HL-60/S4 treated with phorbol 12-myristate 13-acetate at 8.2 ng/mL for 4 days and 3 days (cell line): ENCODE results near the gene PON3.

Experiments
- in situ Hi-C: fragments of 300-500 bp; cut with MboI; formaldehyde crosslinking; loops from 2 replicates; pipeline ENCODE4 v1.15.0; 2022; ENCODE audit warnings: low sequenced_read_pairs

PON3 gene

DNA sequence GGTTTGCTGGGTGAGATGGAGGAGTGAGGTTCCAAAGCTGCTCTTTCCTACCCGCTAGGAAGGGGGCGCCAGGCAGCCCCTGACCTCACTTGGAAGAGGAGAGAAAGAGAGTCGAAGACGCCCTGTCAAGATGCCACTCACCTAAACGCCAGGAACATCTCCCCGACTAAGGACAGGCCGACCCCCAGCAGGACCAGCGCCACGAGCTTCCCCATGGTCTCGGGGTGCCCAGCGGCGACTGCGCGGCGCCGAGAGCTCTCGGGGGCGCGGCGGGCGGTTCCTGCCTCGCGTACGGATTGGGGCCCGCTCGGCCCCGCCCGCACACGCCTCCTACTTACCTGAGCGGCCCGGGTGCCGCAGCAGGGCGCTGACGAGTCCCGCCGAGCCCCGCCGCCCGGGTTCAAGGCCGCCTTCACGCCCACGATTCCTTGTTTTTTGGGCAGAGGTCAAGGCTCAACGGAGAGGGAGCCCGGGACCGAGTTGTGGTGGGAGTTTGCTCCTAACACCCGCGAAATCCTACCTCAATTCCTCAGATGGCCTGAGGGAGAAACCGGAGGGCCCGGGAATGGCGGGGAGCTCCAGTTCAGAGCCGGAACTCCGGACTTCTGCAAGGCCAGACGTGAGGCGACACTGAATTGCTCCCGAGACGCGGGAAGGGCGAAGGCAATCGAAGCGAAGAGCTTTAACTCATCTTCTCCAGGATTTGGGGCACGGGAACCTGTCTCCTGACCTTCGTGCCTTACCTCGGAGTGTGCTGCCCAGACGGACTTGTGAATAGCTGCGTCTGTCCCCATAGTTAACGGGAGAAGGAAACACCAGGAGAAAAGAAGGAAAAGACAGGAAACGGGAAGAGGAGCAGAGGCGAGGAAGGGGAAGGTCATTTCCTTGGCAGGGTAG, at the start of gene PON3:
Gene PON3, minus strand, starts transcription at position 240 of the 897 bp plus-strand sequence. Its CDS starts 25 bp downstream, at position 215.
- in situ Hi-C loops = no loop called here

GRCh38 chr7:95444796-95445195, 48.6 kb upstream of the PON3 start:
- in situ Hi-C loops = no loop called here

GRCh38 chr7:95441042-95441823, 45.1 kb upstream of the PON3 start:
- in situ Hi-C loops = no loop called here

DNA sequence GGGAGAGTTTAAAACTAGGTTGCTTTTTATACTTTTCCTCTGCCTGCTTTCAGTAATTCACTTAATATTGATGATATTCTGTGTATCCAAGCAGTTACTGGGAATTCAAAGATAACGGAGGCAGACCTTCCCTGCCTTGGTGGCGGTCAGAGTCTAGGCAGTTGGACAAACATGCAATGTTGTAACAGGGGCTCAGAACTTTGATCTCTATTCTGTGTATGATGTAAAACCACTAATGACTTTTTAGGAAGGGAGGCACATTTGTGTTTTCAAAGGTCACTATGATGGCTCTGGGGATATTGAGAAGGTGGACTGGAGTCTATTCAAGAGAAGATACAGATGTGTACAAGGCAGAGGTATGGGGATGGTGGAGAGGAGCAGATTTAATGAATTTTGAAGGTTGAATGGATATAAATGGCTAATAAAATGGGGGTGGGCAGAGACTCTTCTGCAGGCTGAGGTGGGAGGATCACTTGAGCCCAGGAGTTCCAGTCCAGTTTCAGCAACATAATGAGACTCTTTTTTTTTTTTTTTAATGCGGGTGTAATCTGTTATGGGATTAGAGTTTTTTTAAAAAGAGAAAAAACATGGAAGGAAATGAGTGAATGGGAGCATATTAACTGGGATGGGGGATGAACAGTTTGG, 44.3 kb upstream of the PON3 start:
- in situ Hi-C loops = no loop called here

DNA sequence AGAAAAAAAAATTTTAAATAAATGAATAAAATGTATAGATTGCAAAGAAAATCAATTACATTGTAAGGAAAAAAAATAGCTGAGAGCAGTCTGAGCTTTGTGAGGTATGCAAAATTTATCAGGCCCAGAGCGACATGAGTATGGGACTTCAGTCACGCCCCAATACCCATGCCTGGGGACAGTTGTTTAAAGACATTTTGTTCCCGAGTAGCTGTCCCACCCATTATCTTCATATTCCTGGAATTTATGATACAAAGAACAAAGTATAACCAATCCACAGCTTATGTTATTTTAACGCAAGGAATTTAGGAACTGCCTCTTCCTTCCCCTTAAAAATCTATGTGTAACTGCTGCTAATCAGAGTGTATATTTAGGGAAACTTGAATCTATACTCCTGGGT, 40.2 kb upstream of the PON3 start:
- in situ Hi-C loops = no loop called here

DNA sequence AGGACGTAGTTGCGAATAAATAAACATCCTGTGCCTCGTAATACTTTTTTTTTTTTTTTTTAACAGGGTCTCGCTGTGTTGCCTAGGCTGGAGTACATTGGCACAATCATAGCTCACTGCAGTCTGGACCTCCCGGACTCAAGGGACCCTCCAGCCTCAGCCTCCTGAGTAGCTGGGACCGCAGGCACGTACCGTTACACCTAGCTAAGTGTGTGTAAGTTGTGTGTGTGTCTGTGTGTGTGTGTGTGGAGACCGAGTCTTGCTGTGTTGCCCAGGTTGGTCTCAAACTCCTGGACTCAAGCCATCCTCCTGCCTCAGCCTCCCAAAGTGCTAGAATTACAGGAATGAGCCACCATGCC, 39.2 kb upstream of the PON3 start:
- in situ Hi-C loops = no loop called here

- in situ Hi-C loops = no loop called here
Observed at GRCh38 chr7:95434557-95435421, 38.6 kb upstream of the PON3 start, which contains the start of gene PON2. TSS of gene PON2 (minus strand) at chr7:95435028. CDS start at chr7:95434951, 77 bp downstream.

DNA sequence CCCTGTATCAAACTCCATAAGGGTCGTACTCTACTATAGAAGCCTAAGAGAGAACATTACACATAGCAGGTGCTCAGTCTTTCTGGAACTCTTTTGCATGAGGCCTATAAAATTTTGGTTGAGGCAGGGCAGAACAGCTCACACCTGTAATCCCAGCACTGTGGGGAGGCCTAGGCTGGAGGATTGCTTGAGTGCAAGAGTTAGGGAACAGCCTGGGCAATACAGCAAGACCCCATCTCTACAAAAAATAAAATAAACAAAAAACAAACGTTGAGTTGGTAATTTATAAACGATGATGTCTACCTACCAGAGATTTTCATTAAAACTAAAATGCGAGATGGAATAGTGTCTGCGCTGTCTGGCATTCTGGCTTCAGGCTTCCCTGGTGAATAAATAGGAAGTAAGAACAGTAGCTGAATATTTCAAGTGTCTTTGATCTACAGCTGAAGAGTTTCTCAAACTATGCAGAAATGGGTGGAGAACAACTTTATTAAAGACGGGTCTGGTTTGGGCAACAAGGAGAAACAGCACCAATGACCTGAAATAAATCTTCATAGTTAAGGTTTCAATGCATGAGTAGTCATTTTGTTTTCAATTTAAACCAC, 37.9 kb upstream of the PON3 start:
- in situ Hi-C loops = no loop called here

- in situ Hi-C loops = no loop called here
Observed at GRCh38 chr7:95433129-95433528, 37.0 kb upstream of the PON3 start.

DNA sequence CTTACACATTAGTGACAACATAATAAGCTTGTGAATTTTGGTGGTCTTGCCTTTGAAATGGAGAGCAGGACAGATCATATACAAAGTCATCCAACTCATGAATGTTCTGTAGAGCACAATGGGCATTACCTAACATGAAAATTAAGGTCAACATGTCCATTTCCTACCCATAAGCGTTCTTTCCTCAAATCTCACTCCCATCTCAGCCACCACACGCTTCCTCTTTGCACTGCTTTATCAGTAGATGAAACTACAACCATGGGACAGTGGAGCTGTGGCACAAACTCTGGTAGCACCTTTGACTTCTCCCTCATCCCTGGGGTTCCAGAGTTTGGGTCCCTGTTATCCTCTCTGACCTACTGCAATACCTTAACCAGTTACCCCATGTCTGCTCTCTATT, 36.4 kb upstream of the PON3 start:
- in situ Hi-C loops = no loop called here

DNA sequence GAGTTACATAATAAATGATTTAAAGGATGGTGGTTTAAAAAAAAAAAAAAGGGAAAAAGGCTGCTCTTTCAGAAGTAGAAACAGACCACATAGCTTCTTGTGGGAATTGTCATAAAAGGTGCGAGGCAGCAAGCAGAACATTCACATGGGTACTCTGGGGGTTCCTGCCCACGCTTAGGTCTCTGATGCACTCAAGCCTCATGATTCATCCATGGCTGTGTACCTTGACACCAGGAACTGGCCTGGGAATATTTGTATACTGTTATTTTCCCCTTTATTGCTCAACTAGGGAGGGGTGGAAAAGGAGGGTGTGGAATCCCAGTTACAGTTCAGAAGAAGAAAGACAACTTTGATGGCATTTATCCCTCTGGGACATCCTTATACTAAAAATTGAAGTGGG, 34.7 kb upstream of the PON3 start:
- in situ Hi-C loops = no loop called here

GRCh38 chr7:95429241-95429990, 33.2 kb upstream of the PON3 start:
- in situ Hi-C loops = no loop called here

DNA sequence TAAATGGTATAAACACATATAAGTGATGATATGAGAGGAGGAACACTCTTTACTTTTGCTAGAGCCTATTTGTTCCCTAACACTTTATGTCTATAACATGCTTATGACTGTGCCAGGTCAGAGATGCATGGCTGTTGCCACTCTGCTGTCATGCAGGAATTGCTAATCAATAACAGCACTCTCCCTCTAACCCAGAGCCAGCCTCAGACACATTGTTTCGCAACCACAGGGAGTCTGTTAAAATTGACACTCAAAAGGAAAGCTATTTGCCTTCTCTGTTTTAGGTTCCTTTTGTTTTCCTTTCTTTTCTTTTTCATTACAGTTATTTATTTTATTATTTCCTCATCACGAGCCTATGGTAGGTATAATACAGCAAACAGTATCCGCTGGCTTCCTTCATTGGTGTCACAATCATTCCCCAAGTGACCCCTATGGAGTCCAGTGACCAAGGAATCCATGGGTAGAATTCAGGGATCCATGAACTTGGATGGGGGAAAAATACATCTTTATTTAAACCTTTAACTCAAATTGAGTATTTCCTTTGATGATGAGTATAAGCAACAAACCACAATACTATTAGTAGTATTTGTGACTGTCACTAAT, 31.8 kb upstream of the PON3 start:
- in situ Hi-C loops = no loop called here

GRCh38 chr7:95427166-95427565, 31.0 kb upstream of the PON3 start:
- in situ Hi-C loops = no loop called here

DNA sequence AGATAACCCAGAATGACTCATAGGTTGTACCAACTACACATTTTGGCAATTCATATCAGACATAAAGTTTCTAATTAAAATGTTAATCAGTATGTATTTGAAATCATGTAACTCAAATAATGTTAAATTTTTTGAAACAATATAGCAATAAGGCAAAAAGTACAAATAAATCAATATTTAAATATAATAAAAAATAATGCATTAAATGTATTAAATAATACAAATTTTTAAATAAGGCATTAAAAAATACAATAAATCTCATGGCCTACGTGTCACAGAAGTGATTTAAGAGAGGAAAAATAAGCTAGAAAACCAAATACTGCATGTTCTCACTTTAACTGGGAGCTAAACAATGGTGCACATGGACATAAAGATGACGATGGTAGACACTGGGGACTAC, 29.5 kb upstream of the PON3 start:
- in situ Hi-C loops = no loop called here

DNA sequence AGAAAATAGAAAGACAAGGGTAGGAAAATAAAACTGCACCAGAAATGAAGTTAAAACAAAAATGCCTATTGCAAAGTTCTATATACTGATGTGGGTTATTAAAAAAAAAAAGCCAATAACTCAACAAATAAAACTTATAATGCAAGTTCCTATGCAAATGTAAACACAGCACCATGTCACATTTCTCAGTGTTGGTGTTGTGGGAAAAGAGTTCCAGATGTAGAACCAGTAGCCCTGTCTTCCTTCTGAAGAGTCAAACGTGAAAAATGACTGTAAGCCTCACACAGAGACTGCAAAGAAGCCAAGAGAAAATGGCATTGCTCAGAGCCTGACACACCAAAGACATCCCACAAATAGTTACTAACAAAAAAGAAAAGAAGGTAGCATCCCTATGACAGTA, 28.5 kb upstream of the PON3 start:
- in situ Hi-C loops = no loop called here

GRCh38 chr7:95421847-95422444, 25.8 kb upstream of the PON3 start:
- in situ Hi-C loops = no loop called here

DNA sequence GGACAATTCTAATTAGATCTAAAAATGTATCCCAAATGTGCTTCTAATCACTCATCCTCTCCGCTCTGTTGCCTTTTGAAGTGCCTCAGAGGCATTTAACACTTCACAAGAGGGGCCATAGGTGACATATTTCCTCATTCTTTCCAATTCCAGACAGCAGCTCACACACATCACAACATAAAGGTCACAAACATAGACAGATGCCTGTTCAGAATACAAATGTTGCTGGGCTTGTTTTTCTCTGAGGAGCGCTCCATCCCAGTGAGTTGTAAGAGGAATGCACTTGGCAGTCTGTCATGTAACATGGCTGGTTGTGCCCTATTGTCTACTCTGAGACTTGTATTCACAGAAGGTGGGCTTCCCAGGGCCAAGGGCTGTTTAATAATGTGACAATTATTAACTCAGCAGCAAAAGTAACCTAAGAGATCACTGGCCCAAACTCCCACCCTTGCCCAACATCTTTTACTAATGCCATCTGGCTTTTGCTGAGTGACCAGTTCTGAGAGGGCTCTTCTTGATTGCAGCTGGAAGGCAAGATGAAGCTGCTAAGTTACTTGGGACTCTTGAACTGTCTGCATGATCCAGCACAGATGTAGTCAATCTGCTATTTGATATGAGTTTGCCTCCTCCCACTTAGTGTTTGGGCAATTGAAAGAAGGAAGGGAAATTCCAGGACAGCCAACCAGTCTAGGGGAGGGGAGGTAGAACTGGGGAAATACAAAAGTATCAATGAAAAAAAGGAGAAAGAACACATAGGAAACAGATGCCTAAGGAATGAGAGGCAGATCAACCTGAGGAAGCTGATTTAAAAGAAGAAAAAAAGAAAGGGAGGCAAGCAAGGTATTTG, 25.0 kb upstream of the PON3 start:
- in situ Hi-C loops = no loop called here
